HG02943 (cell line): Measurements from ENCODE around the gene STIMATE.

Experiments used
- ATAC-seq: cut with Tn5 transposase; IDR thresholded peaks from one replicate; pipeline ENCODE4 v1.9.1; 2021; ENCODE audit warnings: mild to moderate bottlenecking, low read depth, moderate library complexity; ENCODE audit not compliant: unreplicated experiment

The STIMATE gene

GRCh38 chr3:52843881-52844280 lies 53.5 kb downstream of the STIMATE start:
- no peak for ATAC-seq

- no peak for ATAC-seq
These were observed 54.1 kb downstream of the STIMATE start for GRCh38 chr3:52843108-52843865.

GRCh38 chr3:52842424-52842823 lies 54.9 kb downstream of the STIMATE start:
- ATAC-seq: no peak

- ATAC-seq: no peak
These were observed 55.4 kb downstream of the STIMATE start for GRCh38 chr3:52841981-52842340.

- ATAC-seq: no peak
These were observed 56.0 kb downstream of the STIMATE start for GRCh38 chr3:52841211-52841980.

- no peak for ATAC-seq
These were observed 57.3 kb downstream of the STIMATE start for GRCh38 chr3:52839892-52840545.

- ATAC-seq: no peak
These were observed 58.1 kb downstream of the STIMATE start for GRCh38 chr3:52839268-52839575.

GRCh38 chr3:52838561-52839267 lies 58.6 kb downstream of the STIMATE start:
- ATAC-seq: no peak

GRCh38 chr3:52836986-52837385 lies 60.4 kb downstream of the STIMATE start:
- ATAC-seq: no peak

GRCh38 chr3:52836471-52836845 lies 60.9 kb downstream of the STIMATE start:
- ATAC-seq: no peak

- no peak for ATAC-seq
These were observed 61.4 kb downstream of the STIMATE start for GRCh38 chr3:52835766-52836470.

- ATAC-seq: no peak
These were observed 62.4 kb downstream of the STIMATE start, which contains the start of gene MUSTN1 for GRCh38 chr3:52834871-52835501. Gene MUSTN1, minus strand, starts transcription at chr3:52835019. Its CDS starts 71 bp downstream, at chr3:52834948.

- no peak for ATAC-seq
These were observed 64.1 kb downstream of the STIMATE start for GRCh38 chr3:52833202-52833601.

GRCh38 chr3:52831500-52832301 lies 65.6 kb downstream of the STIMATE start:
- ATAC-seq: no peak

- no peak for ATAC-seq
These were observed 66.7 kb downstream of the STIMATE start, which contains the start of gene ITIH4 for GRCh38 chr3:52830535-52831258. Gene ITIH4, minus strand, starts transcription at chr3:52830672. Its CDS starts 30 bp downstream, at chr3:52830642.

GRCh38 chr3:52829906-52830463 lies 67.4 kb downstream of the STIMATE start:
- ATAC-seq: no peak

GRCh38 chr3:52829482-52829881 lies 67.9 kb downstream of the STIMATE start:
- ATAC-seq: no peak

GRCh38 chr3:52827866-52828376 lies 69.4 kb downstream of the STIMATE start:
- no peak for ATAC-seq
